IMR-90 (cell line): ENCODE data around the gene TRDMT1. TPM values are rescaled to one million over a fixed set of nuclear protein-coding genes. Genes with fewer than 3 reads are reported as not detected.

Experiments used
- ATAC-seq: fragments of 200-7000 bp; cut with Tn5 transposase; 2 replicates; pipeline ENCODE4 v1.9.1; 2020; ENCODE audit warnings: low read depth, mild to moderate bottlenecking, moderate library complexity
- BruUV-seq: library from RNA; stranded (reverse); fragments of 400-500 nt; replicated peaks from 2 replicates; lab custom pipeline; 2021; lab: Mats Ljungman, UMichigan
- CTCF ChIA-PET: fragments of 300-600 bp; formaldehyde crosslinking; extraction: SDS; loops from one replicate; lab custom pipeline; 2021; ENCODE audit warnings: antibody characterized with exemption; lab: Yijun Ruan, JAX
- POLR2A ChIA-PET: fragments of 300-600 bp; sonication (Branson Sonifier 250); formaldehyde crosslinking; loops from one replicate; lab custom pipeline; 2022; ENCODE audit warnings: antibody characterized with exemption; ENCODE audit not compliant: unreplicated experiment; lab: Charles Lee
- DNase-seq: peaks from one replicate; pipeline ENCODE4 v3.0.0; 2013
- H2AFZ ChIP-seq: replicated peaks from 2 replicates; pipeline ENCODE3; 2013; ENCODE audit warnings: low read length, mild to moderate bottlenecking; ENCODE audit not compliant: poor library complexity
- H2AK5ac ChIP-seq: 2 replicates; pipeline ENCODE4 v1.6.1; 2013; ENCODE audit warnings: low read depth, low read length, inconsistent platforms
- H2AK9ac ChIP-seq: replicated peaks from 2 replicates; pipeline ENCODE3; 2013; ENCODE audit warnings: mild to moderate bottlenecking, low read depth, low read length, moderate library complexity; ENCODE audit not compliant: poor library complexity
- H2BK120ac ChIP-seq: 2 replicates; pipeline ENCODE4 v1.6.1; 2013; ENCODE audit warnings: low read depth, low read length, inconsistent platforms
- H2BK15ac ChIP-seq: 3 replicates; pipeline ENCODE4 v1.6.1; 2013; ENCODE audit warnings: low read depth, low read length, inconsistent platforms
- H2BK20ac ChIP-seq: 2 replicates; pipeline ENCODE4 v1.6.1; 2013; ENCODE audit warnings: low read depth, mild to moderate bottlenecking, inconsistent platforms, low read length, moderate library complexity
- H2BK5ac ChIP-seq: 2 replicates; pipeline ENCODE4 v1.6.1; 2013; ENCODE audit warnings: mild to moderate bottlenecking, low read depth, low read length, inconsistent platforms; ENCODE audit not compliant: poor library complexity, severe bottlenecking
- H3K14ac ChIP-seq: replicated peaks from 2 replicates; pipeline ENCODE4 v1.6.1; 2013; ENCODE audit warnings: low read depth, low read length, inconsistent platforms
- H3K18ac ChIP-seq: 2 replicates; pipeline ENCODE4 v1.6.1; 2013; ENCODE audit warnings: low read depth, low read length, control low read depth
- H3K23ac ChIP-seq: 2 replicates; pipeline ENCODE4 v1.6.1; 2013; ENCODE audit warnings: low read depth, low read length, inconsistent platforms
- H3K27ac ChIP-seq: 2 replicates; pipeline ENCODE4 v1.5.1; 2013; ENCODE audit warnings: mild to moderate bottlenecking, control low read depth, low read length; ENCODE audit not compliant: insufficient read depth
- H3K27me3 ChIP-seq: 2 replicates; pipeline ENCODE4 v1.6.1; 2013; ENCODE audit warnings: low read length; ENCODE audit not compliant: control insufficient read depth, insufficient read depth
- H3K36me3 ChIP-seq: 2 replicates; pipeline ENCODE4 v1.6.1; 2013; ENCODE audit warnings: low read length, mixed read lengths; ENCODE audit not compliant: control insufficient read depth, insufficient read depth
- H3K4ac ChIP-seq: 2 replicates; pipeline ENCODE4 v1.6.1; 2013; ENCODE audit warnings: low read depth, low read length, inconsistent platforms
- H3K4me1 ChIP-seq: 2 replicates; pipeline ENCODE4 v1.6.1; 2013; ENCODE audit warnings: low read length, mixed read lengths; ENCODE audit not compliant: control insufficient read depth, insufficient read depth
- H3K4me2 ChIP-seq: 2 replicates; pipeline ENCODE4 v1.6.1; 2013; ENCODE audit warnings: low read depth, mild to moderate bottlenecking, control low read depth, low read length, moderate library complexity
- H3K4me3 ChIP-seq: 2 replicates; pipeline ENCODE4 v1.5.1; 2013; ENCODE audit warnings: low read depth, mild to moderate bottlenecking, control low read depth, low read length, moderate library complexity; ENCODE audit not compliant: insufficient read depth
- H3K56ac ChIP-seq: 2 replicates; pipeline ENCODE4 v1.6.1; 2013; ENCODE audit warnings: low read length, inconsistent platforms; ENCODE audit not compliant: insufficient read depth; ENCODE audit errors: extremely low read depth
- H3K79me1 ChIP-seq, 2 experiments: 2 replicates each; pipeline ENCODE4 v1.6.1; 2013; ENCODE audit warnings: low read length in 2 of 2, inconsistent platforms in 1 of 2, low read depth in 1 of 2
- H3K9ac ChIP-seq: 2 replicates; pipeline ENCODE4 v1.6.1; 2013; ENCODE audit warnings: low read depth, low read length, control low read depth
- H3K9me1 ChIP-seq: 2 replicates; pipeline ENCODE4 v1.6.1; 2013; ENCODE audit warnings: low read length, inconsistent platforms; ENCODE audit not compliant: insufficient read depth
- H3K9me3 ChIP-seq: 2 replicates; pipeline ENCODE4 v1.6.1; 2013; ENCODE audit warnings: low read length; ENCODE audit not compliant: control insufficient read depth, insufficient read depth
- H4K20me1 ChIP-seq: 2 replicates; pipeline ENCODE4 v1.6.1; 2013; ENCODE audit warnings: low read length, inconsistent platforms; ENCODE audit not compliant: insufficient read depth
- H4K5ac ChIP-seq: 2 replicates; pipeline ENCODE4 v1.6.1; 2013; ENCODE audit warnings: mild to moderate bottlenecking, low read depth, low read length, control low read depth
- H4K8ac ChIP-seq, 2 experiments: 2 replicates each; pipeline ENCODE4 v1.6.1; 2013; ENCODE audit warnings: low read depth in 2 of 2, low read length in 2 of 2, control low read depth in 1 of 2, inconsistent platforms in 1 of 2
- H4K91ac ChIP-seq: 2 replicates; pipeline ENCODE4 v1.6.1; 2013; ENCODE audit warnings: low read depth, low read length, inconsistent platforms; ENCODE audit not compliant: insufficient read depth
- CEBPB ChIP-seq: IDR thresholded peaks from 2 replicates; pipeline ENCODE4 v1.6.1; 2012; ENCODE audit warnings: low read depth, low read length, improper control_type of control experiment
- CTCF ChIP-seq: conservative IDR thresholded peaks from 2 replicates; pipeline ENCODE4 v1.5.1; 2012; ENCODE audit warnings: mild to moderate bottlenecking, low read depth, low read length, improper control_type of control experiment
- MAFK ChIP-seq: IDR thresholded peaks from 2 replicates; pipeline ENCODE4 v1.6.1; 2012; ENCODE audit warnings: low read depth, low read length, improper control_type of control experiment
- MXI1 ChIP-seq: IDR thresholded peaks from 2 replicates; pipeline ENCODE4 v1.6.1; 2012; ENCODE audit warnings: low read depth, mild to moderate bottlenecking, low read length, moderate library complexity, borderline replicate concordance
- POLR2A ChIP-seq: IDR thresholded peaks from 2 replicates; pipeline ENCODE4 v1.6.1; 2012; ENCODE audit warnings: mild to moderate bottlenecking, low read depth, low read length
- RFX5 ChIP-seq: IDR thresholded peaks from 2 replicates; pipeline ENCODE4 v1.8.0; 2012; ENCODE audit warnings: low read depth, mild to moderate bottlenecking, low read length, moderate library complexity
- WGBS, 2 experiments: methylation state at CpG; one replicate each; pipeline versions ENCODE4 v1.1.5 to v1.1.7; 2013; ENCODE audit warnings: missing lambda C conversion rate in 2 of 2; ENCODE audit not compliant: insufficient read length in 1 of 2; ENCODE audit errors: extremely low coverage in 2 of 2; 5-methylcytosine and 5-hydroxymethylcytosine counted together
- dilution Hi-C: fragments of 300-500 bp; cut with HindIII; formaldehyde crosslinking; loops from one replicate; pipeline ENCODE4 v1.14.3; 2018; ENCODE audit warnings: low sequenced_read_pairs; ENCODE audit not compliant: unreplicated experiment
- in situ Hi-C: fragments of 300-500 bp; cut with MboI; formaldehyde crosslinking; loops from 3 replicates; pipeline ENCODE4 v1.14.3; 2019; ENCODE audit warnings: low sequenced_read_pairs, inconsistent platforms, mixed read lengths
- intact Hi-C: fragments of 100-400 bp; cut with micrococcal nuclease; formaldehyde crosslinking; loops from 2 replicates; pipeline ENCODE4 v1.10.0; 2022
- polyA plus RNA-seq, 3 experiments: library from polyadenylated mRNA; depleted of rRNA; stranded (reverse); fragments of >200 nt; gene quantifications; 2 replicates each; pipeline ENCODE4 v1.2.3, GENCODE V29; 2012; ENCODE audit warnings: low replicate concordance in 1 of 3
- total RNA-seq: library from RNA; depleted of rRNA; stranded (reverse); fragments of >200 nt; gene quantifications from 2 replicates; pipeline ENCODE4 v1.2.3, GENCODE V29; 2012
- TF ChIP-seq, protein P1 (sequence below): fragments of 150-350 bp; IDR thresholded peaks from 2 replicates; pipeline ENCODE4 v1.6.1; 2016; ENCODE audit warnings: low read depth, mild to moderate bottlenecking, low read length, moderate library complexity, borderline replicate concordance

TRDMT1 gene
- total and polyA plus RNA-seq, 2 of the 4 experiments (the other 2 are of a cell fraction): 2.1 to 4.7 TPM

GRCh38 chr10:17229717-17229966, 28.2 kb upstream of the TRDMT1 start:
- H2BK15ac ChIP-seq: no peak overlapping the region
- peak overlapping the region; percentile 85 for H2AK5ac ChIP-seq
- peaks cover 42% of the 10 kb centered on the region for H3K36me3 ChIP-seq
- no peak for ATAC-seq
- dilution Hi-C loops: no loop called here
- H3K9me3 ChIP-seq: no peaks in the 10 kb centered on the region
- peak overlapping the region; percentile 87 for H3K23ac ChIP-seq
- no peak for TF ChIP-seq CEBPB
- no peak for TF ChIP-seq MAFK
- TF ChIP-seq RFX5: no peak
- TF ChIP-seq, protein P1, sequence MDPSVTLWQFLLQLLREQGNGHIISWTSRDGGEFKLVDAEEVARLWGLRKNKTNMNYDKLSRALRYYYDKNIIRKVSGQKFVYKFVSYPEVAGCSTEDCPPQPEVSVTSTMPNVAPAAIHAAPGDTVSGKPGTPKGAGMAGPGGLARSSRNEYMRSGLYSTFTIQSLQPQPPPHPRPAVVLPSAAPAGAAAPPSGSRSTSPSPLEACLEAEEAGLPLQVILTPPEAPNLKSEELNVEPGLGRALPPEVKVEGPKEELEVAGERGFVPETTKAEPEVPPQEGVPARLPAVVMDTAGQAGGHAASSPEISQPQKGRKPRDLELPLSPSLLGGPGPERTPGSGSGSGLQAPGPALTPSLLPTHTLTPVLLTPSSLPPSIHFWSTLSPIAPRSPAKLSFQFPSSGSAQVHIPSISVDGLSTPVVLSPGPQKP: no peak
- TF ChIP-seq CTCF: no peak
- TF ChIP-seq MXI1: no peak
- no peak for TF ChIP-seq POLR2A
- BruUV-seq: no TSS peak
- no peaks in the 10 kb centered on the region for H3K27me3 ChIP-seq
- CTCF ChIA-PET: interaction anchor here (0.7 to 1.4 kb wide), 3 partner anchors 18 to 385 kb away, joined by 3 to 8 read pairs (median 4); no protein-coding TSS in a partner anchor
- H2AFZ ChIP-seq: peak overlapping the region; percentile 18
- H3K79me1 ChIP-seq: peaks cover 30 to 51% of the 10 kb centered on the region in 2 experiments
- no peak overlapping the region for H2BK20ac ChIP-seq
- peak overlapping the region; percentile 3; the same call in 1 of the 2 replicates for H3K4me2 ChIP-seq
- no peak for DNase-seq
- peaks cover 16% of the 10 kb centered on the region for H3K4me1 ChIP-seq
- peak overlapping the region; percentile 82 for H4K91ac ChIP-seq
- H3K4ac ChIP-seq: peak overlapping the region; percentile 95
- H4K5ac ChIP-seq: peak overlapping the region; percentile 9
- peaks cover 55% of the 10 kb centered on the region for H4K20me1 ChIP-seq
- POLR2A ChIA-PET: interaction anchor here (0.6 to 3.5 kb wide), 12 partner anchors 11 to 388 kb away, joined by 3 to 25 read pairs (median 4); no protein-coding TSS in a partner anchor
- peak overlapping the region; percentile 21 for H2BK120ac ChIP-seq
- peak overlapping the region; percentile 91 for H3K27ac ChIP-seq
- peaks cover 15% of the 10 kb centered on the region for H3K9me1 ChIP-seq
- 0% methylated on average over 12 of the region's 21 CpGs; no CpG with 5 or more reads in 1 of the 2 experiments for WGBS, 2 experiments
- H3K14ac ChIP-seq: peak overlapping the region; percentile 89
- H4K8ac ChIP-seq: peak overlapping the region; percentile 55 to 81; a peak in 3 of 4 replicates
- intact Hi-C loops: loop anchor here (1.0 to 5.0 kb wide), 6 partner anchors 15 to 387 kb away; partner anchors contain the start of gene TRDMT1
- H3K9ac ChIP-seq: peak overlapping the region; percentile 97
- peak overlapping the region; percentile 87 for H3K4me3 ChIP-seq
- peak overlapping the region; percentile 96 for H2AK9ac ChIP-seq
- peak overlapping the region; percentile 89 for H2BK5ac ChIP-seq
- peak overlapping the region; percentile 91 for H3K56ac ChIP-seq
- in situ Hi-C loops: loop anchor here (5.0 kb wide), 1 partner anchor 202 kb away; no protein-coding TSS in a partner anchor
- H3K18ac ChIP-seq: peak overlapping the region; percentile 43
